Epithelial cell of prostate (primary cell): ENCODE measurements around the gene AZU1.
"Not testable (repeated sequence)": the region's sequence is repeated elsewhere in the genome, so short reads cannot be mapped to it uniquely, and the experiment has no call there.

Experiments
- DNase-seq: peaks from one replicate; pipeline ENCODE4 v3.0.0-alpha.2; 2011; ENCODE audit warnings: low read depth, low spot score
- H3K27ac ChIP-seq: fragments of 450-650 bp; 2 replicates; pipeline ENCODE4 v1.5.1; 2017; ENCODE audit warnings: mild to moderate bottlenecking

Gene AZU1

GRCh38 chr19:823565-824121 lies 4.0 kb upstream of the AZU1 start:
- no peak for DNase-seq
- no peak overlapping the region for H3K27ac ChIP-seq

- no peak overlapping the region for H3K27ac ChIP-seq
- no peak for DNase-seq
Measured at GRCh38 chr19:824885-825284, 2.8 kb upstream of the AZU1 start.

- H3K27ac ChIP-seq, result no peak overlapping the region
- no peak for DNase-seq
Measured at GRCh38 chr19:825897-826644, 1.6 kb upstream of the AZU1 start.

GRCh38 chr19:827314-827709 lies 325 bp upstream of the AZU1 start:
- H3K27ac ChIP-seq, result no peak overlapping the region
- no peak for DNase-seq

GRCh38 chr19:829129-829758 lies 1.6 kb downstream of the AZU1 start:
- H3K27ac ChIP-seq, result no peak overlapping the region
- no peak for DNase-seq

GRCh38 chr19:831407-832369 lies 4.1 kb downstream of the AZU1 start:
- H3K27ac ChIP-seq, result no peak overlapping the region
- no peak for DNase-seq

- no peak overlapping the region for H3K27ac ChIP-seq
- no peak for DNase-seq
Measured at GRCh38 chr19:834216-834615, 6.6 kb downstream of the AZU1 start.

GRCh38 chr19:835210-835810 lies 7.7 kb downstream of the AZU1 start:
- DNase-seq, result no peak
- H3K27ac ChIP-seq, result no peak overlapping the region

- no peak within 1 kb of the TSS for H3K27ac ChIP-seq
- DNase-seq, result no peak
Measured at GRCh38 chr19:840519-841206, 13.0 kb downstream of the AZU1 start, which contains the start of gene PRTN3. Gene PRTN3 (plus strand): TSS chr19:840999. CDS start chr19:841009, 10 bp downstream.

GRCh38 chr19:842802-843179 lies 15.2 kb downstream of the AZU1 start:
- DNase-seq, result not testable (repeated sequence)

GRCh38 chr19:843180-843835 lies 15.7 kb downstream of the AZU1 start:
- no peak for DNase-seq
- H3K27ac ChIP-seq, result no peak overlapping the region

More at GRCh38 chr19:842802-843179, 15.2 kb downstream of the AZU1 start:
- not testable (repeated sequence) for H3K27ac ChIP-seq

GRCh38 chr19:843836-844545 lies 16.4 kb downstream of the AZU1 start:
- DNase-seq, result no peak
- H3K27ac ChIP-seq, result no peak overlapping the region

- H3K27ac ChIP-seq, result no peak overlapping the region
- DNase-seq, result no peak
Measured at GRCh38 chr19:844546-844971, 16.9 kb downstream of the AZU1 start.

- DNase-seq, result no peak
- H3K27ac ChIP-seq, result no peak overlapping the region
Measured at GRCh38 chr19:845707-846521, 18.3 kb downstream of the AZU1 start.

GRCh38 chr19:848386-848921 lies 20.8 kb downstream of the AZU1 start:
- no peak for DNase-seq
- H3K27ac ChIP-seq, result no peak overlapping the region

GRCh38 chr19:849195-849594 lies 21.6 kb downstream of the AZU1 start:
- not testable (repeated sequence) for DNase-seq, H3K27ac ChIP-seq
